BE2C (cell line): ENCODE results near the gene TRIO.

Experiments
- DNase-seq: peaks from one replicate; pipeline ENCODE4 v3.0.0-alpha.2; 2020
- H3K27me3 ChIP-seq: fragments of 250-450 bp; sonication (Bioruptor Pico); 2 replicates; pipeline ENCODE4 v1.5.1; 2020; ENCODE audit warnings: mild to moderate bottlenecking
- H3K36me3 ChIP-seq: fragments of 250-450 bp; sonication (Bioruptor Pico); 2 replicates; pipeline ENCODE4 v1.5.1; 2020; ENCODE audit warnings: mild to moderate bottlenecking
- H3K4me1 ChIP-seq: fragments of 250-450 bp; sonication (Bioruptor Pico); 2 replicates; pipeline ENCODE4 v1.5.1; 2020
- H3K4me3 ChIP-seq: 2 replicates; pipeline ENCODE4 v1.5.1; 2011; ENCODE audit warnings: low read depth, low read length
- H3K9me3 ChIP-seq: fragments of 250-450 bp; sonication (Bioruptor Pico); 2 replicates; pipeline ENCODE4 v1.5.1; 2020
- CTCF ChIP-seq: IDR thresholded peaks from 2 replicates; pipeline ENCODE4 v1.5.1; 2012; ENCODE audit warnings: mild to moderate bottlenecking, low read depth, low read length

TRIO gene

GRCh38 chr5:14251733-14252132, 108.6 kb downstream of the TRIO start:
- no peak overlapping the region for H3K4me3 ChIP-seq
- no peak for DNase-seq

GRCh38 chr5:14252793-14253192, 109.7 kb downstream of the TRIO start:
- no peak for DNase-seq
- Histone ChIP-seq H3K27me3 (no peaks in the 10 kb centered on the region), H3K9me3 (peaks cover 5% of the 10 kb centered on the region), H3K36me3 (no peaks in the 10 kb centered on the region), H3K4me1 (peaks cover 22% of the 10 kb centered on the region), H3K4me3 (no peak overlapping the region)
- TF ChIP-seq CTCF = no peak

More at GRCh38 chr5:14251733-14252132, 108.6 kb downstream of the TRIO start:
- Histone ChIP-seq H3K27me3 (no peaks in the 10 kb centered on the region), H3K4me1 (peaks cover 26% of the 10 kb centered on the region), H3K36me3 (no peaks in the 10 kb centered on the region), H3K9me3 (peaks cover 5% of the 10 kb centered on the region)
- no peak for TF ChIP-seq CTCF

- TF ChIP-seq CTCF = no peak
- H3K4me3 ChIP-seq = no peak overlapping the region
- H3K4me1 ChIP-seq = peaks cover 16% of the 10 kb centered on the region
- DNase-seq = no peak
- no peaks in the 10 kb centered on the region for H3K36me3 ChIP-seq
- H3K27me3 ChIP-seq = no peaks in the 10 kb centered on the region
- peaks cover 5% of the 10 kb centered on the region for H3K9me3 ChIP-seq
Observed at GRCh38 chr5:14254686-14255085, 111.5 kb downstream of the TRIO start.

GRCh38 chr5:14256026-14256690, 113.0 kb downstream of the TRIO start:
- H3K36me3 ChIP-seq = no peaks in the 10 kb centered on the region
- DNase-seq = no peak
- peaks cover 4% of the 10 kb centered on the region for H3K4me1 ChIP-seq

GRCh38 chr5:14256756-14257393, 113.7 kb downstream of the TRIO start:
- no peak for TF ChIP-seq CTCF
- Histone ChIP-seq H3K36me3 (no peaks in the 10 kb centered on the region), H3K27me3 (no peaks in the 10 kb centered on the region), H3K4me1 (no peaks in the 10 kb centered on the region), H3K4me3 (no peak overlapping the region), H3K9me3 (no peaks in the 10 kb centered on the region; the same call in none of the 2 replicates)
- no peak for DNase-seq

More at GRCh38 chr5:14256026-14256690, 113.0 kb downstream of the TRIO start:
- Histone ChIP-seq H3K27me3 (no peaks in the 10 kb centered on the region), H3K9me3 (no peaks in the 10 kb centered on the region; the same call in none of the 2 replicates), H3K4me3 (no peak overlapping the region)
- TF ChIP-seq CTCF = no peak

- H3K36me3 ChIP-seq = no peaks in the 10 kb centered on the region
- no peak overlapping the region for H3K4me3 ChIP-seq
- peaks cover 2% of the 10 kb centered on the region for H3K4me1 ChIP-seq
- no peak for TF ChIP-seq CTCF
- no peak for DNase-seq
- no peaks in the 10 kb centered on the region for H3K27me3 ChIP-seq
- H3K9me3 ChIP-seq = no peaks in the 10 kb centered on the region; the same call in none of the 2 replicates
Observed at GRCh38 chr5:14257995-14258403, 114.9 kb downstream of the TRIO start.
